ENCODE results near the gene MYO16.

- TF ChIP-seq CTCF (IDR thresholded peaks at IDR 0.05) (no peak), ZFX (IDR thresholded peaks at IDR 0.05; ENCODE audit: borderline replicate concordance) (no peak)
These were observed 577.2 kb downstream of the MYO16 start for GRCh38 chr13:109206616-109207015.
